GM12875 (cell line): Measurements from ENCODE around the gene SAMD14.

Experiments
- H3K4me3 ChIP-seq: one replicate; pipeline ENCODE4 v1.5.1; 2011; ENCODE audit warnings: low read depth, low read length, control low read depth
- CTCF ChIP-seq: IDR thresholded peaks from 2 replicates; pipeline ENCODE4 v1.5.1; 2011; ENCODE audit warnings: low read depth, mild to moderate bottlenecking, control low read depth, inconsistent platforms, low read length, moderate library complexity, borderline replicate concordance; ENCODE audit not compliant: insufficient read depth

The SAMD14 gene

GRCh38 chr17:50093807-50094206 is 36.2 kb downstream of the SAMD14 start:
- no peak overlapping the region for H3K4me3 ChIP-seq
- TF ChIP-seq CTCF: no peak

GRCh38 chr17:50093246-50093645 is 36.7 kb downstream of the SAMD14 start:
- no peak overlapping the region for H3K4me3 ChIP-seq
- no peak for TF ChIP-seq CTCF

GRCh38 chr17:50091918-50092285 is 38.1 kb downstream of the SAMD14 start:
- H3K4me3 ChIP-seq: no peak overlapping the region

DNA sequence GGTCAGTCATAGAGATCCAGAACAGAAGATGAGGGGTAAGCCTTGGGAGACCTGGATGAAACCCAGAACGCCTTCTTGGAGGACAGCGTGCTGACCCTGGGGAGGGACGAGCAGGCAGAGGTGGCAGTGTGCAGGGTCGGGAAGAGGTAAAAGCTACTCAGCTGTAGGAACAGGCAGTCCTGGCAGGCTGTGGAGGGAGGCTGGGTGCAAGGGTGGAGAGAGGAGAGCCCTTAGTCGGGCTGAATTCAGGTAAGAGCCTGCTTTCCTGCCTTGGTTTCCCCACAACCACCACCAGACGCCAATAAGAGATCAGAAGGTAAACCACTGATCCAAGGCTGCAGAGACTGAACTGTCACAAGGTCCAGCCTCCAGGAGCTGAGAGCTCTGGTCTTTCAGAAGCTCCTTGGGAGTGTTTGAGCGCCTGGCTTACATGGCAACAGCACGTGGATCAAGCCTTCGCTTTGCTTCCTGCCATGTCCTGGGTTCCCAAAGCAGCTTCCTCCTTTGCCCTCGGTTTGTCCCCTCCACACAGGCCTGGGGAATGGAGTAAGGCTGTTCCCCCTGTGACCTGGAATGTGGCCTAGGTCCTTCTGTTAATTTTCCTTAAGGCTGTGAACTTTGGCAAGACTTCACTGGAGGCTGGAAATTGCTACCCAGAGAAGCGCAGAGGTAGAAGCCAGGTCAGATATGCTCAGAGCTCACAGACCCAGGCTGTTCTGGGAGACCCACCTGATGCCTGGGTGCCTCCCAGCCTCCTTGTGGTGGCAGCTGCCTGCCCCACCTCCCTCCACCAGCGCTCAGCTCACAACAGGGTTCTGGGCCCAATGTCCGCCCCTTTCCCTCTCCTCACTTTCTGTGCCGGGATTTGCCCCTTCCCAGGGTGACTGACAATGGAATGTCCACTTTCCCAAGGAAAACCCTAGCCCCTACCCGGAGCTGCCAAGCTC is 38.7 kb downstream of the SAMD14 start:
- TF ChIP-seq CTCF: no peak

More at GRCh38 chr17:50091918-50092285, 38.1 kb downstream of the SAMD14 start:
- TF ChIP-seq CTCF: no peak

DNA sequence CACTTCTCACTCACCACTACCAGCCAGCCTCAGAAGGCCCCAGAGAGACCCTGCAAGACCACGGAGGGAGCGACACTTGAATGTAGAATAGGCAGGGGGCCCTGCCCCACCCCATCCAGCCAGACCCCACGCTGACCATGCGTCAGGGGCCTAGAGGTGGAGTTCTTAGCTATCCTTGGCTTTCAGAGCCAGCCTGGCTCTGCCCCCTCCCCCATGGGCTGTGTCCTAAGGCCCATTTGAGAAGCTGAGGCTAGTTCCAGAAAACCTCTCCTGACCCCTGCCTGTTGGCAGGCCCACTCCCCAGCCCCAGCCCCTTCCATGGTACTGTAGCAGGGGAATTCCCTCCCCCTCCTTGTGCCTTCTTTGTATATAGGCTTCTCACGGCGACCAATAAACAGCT is 39.9 kb downstream of the SAMD14 start:
- no peak overlapping the region for H3K4me3 ChIP-seq
- TF ChIP-seq CTCF: no peak

More for the DNA sequence above, 38.7 kb downstream of the SAMD14 start:
- no peak overlapping the region for H3K4me3 ChIP-seq

- no peak for TF ChIP-seq CTCF
- H3K4me3 ChIP-seq: no peak overlapping the region
Observed at GRCh38 chr17:50088952-50089825, 40.8 kb downstream of the SAMD14 start.
